GM12891 (cell line): ENCODE measurements around the gene DOCK7.

Experiments used
- POLR2A ChIP-seq: IDR thresholded peaks from 2 replicates; pipeline ENCODE4 v1.6.1; 2011; ENCODE audit warnings: low read depth, low read length, control low read depth
- POLR2AphosphoS5 ChIP-seq: IDR thresholded peaks from 2 replicates; pipeline ENCODE4 v1.6.1; 2011; ENCODE audit warnings: low read depth, low read length, control low read depth
- POU2F2 ChIP-seq: IDR thresholded peaks from 2 replicates; pipeline ENCODE4 v1.6.1; 2011; ENCODE audit warnings: low read depth, mild to moderate bottlenecking, control low read depth, low read length, moderate library complexity
- TAF1 ChIP-seq: IDR thresholded peaks from 2 replicates; pipeline ENCODE4 v1.6.1; 2011; ENCODE audit warnings: low read depth, low read length, control low read depth

- TF ChIP-seq POLR2AphosphoS5, result no peak
- TF ChIP-seq POLR2A, result no peak
- no peak for TF ChIP-seq TAF1
- TF ChIP-seq POU2F2, result no peak
Measured at GRCh38 chr1:62487956-62488355, 200.2 kb downstream of the DOCK7 start.
